Activated T-cell treated with anti-CD3 and anti-CD28 coated beads, Interleukin-2, amount 50 U/mL, for 48 hours (primary cell): Measurements from ENCODE around the gene MYO5C.
"Not testable (repeated sequence)": the region's sequence is repeated elsewhere in the genome, so short reads cannot be mapped to it uniquely, and the experiment has no call there.

Experiments used
- DNase-seq, 2 experiments: peaks; one replicate each; pipeline ENCODE4 v3.0.0-alpha.2; 2020

Gene MYO5C

GRCh38 chr15:52240166-52240565 lies 55.4 kb downstream of the MYO5C start:
- no peak for DNase-seq

DNA sequence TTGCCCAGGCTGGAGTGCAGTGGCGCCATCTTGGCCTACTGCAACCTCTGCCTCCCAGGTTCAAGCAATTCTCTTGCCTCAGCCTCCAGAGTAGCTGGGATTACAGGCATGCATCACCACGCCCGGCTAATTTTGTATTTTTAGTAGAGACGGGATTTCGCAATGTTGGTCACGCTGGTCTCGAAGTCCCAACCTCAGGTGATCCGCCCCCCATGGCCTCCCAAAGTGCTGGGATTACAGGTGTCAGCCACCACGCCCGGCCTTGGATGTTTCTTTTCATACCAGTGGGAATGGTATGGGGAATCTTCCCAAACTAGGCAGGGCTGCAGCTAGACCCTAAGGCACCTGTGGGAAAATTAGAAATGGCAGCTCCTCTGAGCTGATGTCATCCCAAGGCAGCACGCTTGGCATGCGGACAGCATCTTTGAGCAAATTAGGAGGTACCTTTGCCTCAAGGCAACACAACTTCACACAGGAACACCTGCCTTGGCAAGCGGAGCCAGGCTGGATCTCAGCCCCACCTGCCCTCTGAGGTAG lies 56.5 kb downstream of the MYO5C start:
- not testable (repeated sequence) for DNase-seq

GRCh38 chr15:52238149-52238548 lies 57.5 kb downstream of the MYO5C start:
- DNase-seq: no peak

GRCh38 chr15:52236013-52236412 lies 59.6 kb downstream of the MYO5C start:
- DNase-seq: no peak

- peak; percentile 44 to 54 for DNase-seq
These were observed 60.7 kb downstream of the MYO5C start for GRCh38 chr15:52234596-52235541.

GRCh38 chr15:52233405-52233804 lies 62.2 kb downstream of the MYO5C start:
- DNase-seq: no peak

DNA sequence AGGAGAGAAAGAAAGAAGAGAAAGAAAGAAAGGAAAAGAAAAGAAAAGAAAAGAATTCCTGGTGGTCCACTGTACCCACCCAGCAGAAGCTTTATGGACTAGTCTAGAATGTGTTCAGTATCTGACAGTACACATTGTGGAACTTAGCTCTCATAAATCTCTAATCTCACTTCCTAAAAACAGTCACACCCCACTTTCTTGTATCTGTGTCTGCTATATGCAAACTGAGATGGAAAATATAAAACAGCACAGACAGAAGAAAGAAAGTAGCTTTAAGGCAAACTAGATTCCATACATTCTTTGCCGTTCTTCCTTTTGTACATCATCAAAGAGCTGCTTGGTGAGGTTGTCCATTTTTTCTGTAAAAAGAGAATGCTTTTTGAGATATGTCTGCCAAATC lies 63.3 kb downstream of the MYO5C start:
- DNase-seq: no peak

- no peak for DNase-seq
These were observed 65.5 kb downstream of the MYO5C start for GRCh38 chr15:52230073-52230472.

DNA sequence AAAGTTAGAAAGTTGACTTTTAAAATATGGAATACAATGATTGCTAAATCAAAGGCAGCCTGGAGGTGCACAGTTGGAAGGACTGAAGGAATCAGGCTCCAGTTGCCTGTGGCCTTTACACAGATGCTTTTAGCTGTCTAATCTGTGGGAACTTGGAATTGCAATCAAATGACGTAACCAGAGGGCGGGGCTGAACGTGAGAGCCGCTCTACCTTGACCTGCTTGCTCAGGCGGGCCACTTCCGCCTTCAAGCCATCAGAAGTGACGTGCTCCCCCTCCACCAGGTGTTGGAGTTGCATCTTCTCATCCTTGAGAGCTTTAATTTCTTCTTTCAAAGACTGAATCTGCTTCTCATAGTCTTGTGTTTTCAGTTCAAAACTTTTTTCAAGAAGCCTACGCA lies 66.7 kb downstream of the MYO5C start:
- DNase-seq: no peak

DNA sequence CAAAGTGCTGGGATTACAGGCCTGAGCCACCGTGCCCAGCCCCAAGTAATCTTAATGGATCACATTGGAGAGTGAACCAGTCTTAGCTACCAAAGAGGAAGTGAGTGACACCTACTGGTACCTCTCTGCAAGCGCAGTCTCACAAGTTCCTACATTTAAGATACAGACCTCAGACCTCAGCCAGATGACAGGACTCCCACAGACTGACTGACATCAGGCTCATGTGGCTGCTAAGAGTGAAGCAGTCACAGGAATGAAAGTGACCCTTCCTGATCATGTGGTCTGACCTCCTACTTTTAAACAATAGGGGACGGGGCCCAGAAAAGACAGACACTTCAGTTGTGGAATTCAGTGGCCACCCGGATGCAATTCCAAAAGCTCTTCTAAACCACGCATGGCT lies 68.1 kb downstream of the MYO5C start:
- DNase-seq: peak; percentile 71 to 74

GRCh38 chr15:52225230-52225629 lies 70.4 kb downstream of the MYO5C start:
- no peak for DNase-seq

DNA sequence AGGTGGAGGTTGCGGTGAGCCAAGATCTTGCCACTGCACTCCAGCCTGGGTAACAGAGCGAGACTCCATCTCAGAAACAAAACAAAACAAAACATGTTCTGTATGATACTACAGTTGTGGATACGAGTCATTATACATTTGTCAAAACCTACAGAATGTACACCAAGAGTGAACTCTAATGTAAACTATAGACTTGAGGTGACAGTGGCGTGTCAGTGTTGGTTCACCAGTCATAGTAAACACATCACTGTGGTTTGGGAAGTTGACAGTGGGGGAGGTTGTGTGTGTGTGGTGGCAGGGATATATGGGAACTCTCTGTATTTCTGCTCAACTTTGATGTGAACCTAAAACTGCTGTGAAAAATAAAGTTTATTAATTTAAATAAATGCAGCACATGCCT lies 71.4 kb downstream of the MYO5C start:
- no peak for DNase-seq

DNA sequence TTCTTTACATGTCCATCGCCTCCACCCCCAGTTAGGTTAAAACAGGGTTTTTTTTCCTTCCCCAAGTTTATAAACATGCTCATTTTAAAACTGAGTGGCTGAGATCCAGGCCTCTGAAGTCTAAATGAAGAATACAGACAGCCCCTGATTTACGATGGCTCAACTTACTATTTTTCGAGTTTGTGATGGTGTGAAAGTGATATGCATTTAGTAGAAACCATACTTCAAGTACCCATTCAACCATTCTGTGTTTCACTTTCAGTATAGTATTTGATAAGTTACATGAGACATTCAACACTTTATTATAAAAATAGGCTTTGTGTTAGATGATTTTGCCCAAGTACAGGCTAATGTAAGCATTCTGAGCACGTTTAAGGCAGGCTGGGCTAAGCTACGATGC lies 73.9 kb downstream of the MYO5C start:
- no peak for DNase-seq

DNA sequence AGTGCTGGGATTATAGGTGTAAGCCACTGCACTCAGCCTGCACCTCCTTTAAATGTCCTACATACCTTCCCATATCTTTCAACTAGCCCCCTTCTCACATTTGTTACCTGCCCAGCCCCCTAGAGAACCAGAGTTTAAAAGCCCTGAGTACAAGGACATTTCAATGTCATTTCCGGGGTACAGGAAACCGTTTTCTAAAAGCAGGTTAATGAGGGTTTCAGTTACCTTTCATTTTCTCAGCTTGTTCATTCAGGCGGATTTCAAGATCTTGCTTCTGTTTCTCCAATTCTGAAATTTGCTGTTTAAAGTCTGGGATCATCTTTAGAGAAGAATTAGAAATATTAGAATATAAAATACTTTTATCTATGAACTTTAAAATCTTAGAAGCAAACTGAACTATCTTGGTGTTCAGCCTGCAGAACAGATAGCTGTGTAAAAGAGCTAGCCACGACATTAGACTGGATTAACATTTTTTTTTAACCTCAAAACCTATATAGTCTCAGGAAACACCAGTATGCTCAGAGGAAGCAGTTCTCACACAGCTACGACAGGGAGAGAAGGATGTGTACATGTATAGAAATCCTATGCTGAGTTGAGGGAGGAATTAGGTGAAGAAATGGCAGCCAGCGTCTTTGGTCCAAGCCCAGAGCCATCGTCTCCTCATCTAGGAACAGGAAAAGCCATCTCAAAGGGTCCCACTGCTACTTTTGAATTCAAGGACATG lies 74.5 kb downstream of the MYO5C start:
- DNase-seq: peak in 1 of 2 experiments; percentile 24

DNA sequence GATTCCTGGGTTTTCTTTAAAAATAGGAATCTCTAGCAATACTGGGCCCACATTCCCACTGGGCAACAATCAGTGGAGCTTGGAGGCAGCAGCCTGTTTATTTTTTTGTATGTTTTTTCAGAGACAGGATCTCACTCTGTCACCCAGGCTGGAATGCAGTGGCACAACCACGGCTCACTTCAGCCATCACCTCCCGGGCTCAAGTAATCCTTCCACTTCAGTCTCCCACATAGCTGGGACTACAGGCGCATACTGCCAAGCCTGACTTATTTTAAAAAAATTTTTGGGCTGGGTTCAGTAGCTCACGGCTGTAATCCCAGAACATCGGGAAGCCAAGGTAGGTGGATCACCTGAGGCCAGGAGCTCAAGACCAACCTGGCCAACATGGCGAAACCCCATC lies 75.4 kb downstream of the MYO5C start:
- DNase-seq: no peak

GRCh38 chr15:52218816-52219215 lies 76.8 kb downstream of the MYO5C start:
- no peak for DNase-seq

- DNase-seq: no peak
These were observed 77.2 kb downstream of the MYO5C start for GRCh38 chr15:52218371-52218770.

- peak; percentile 33 to 42 for DNase-seq
These were observed 78.4 kb downstream of the MYO5C start for GRCh38 chr15:52217186-52217585.

- no peak for DNase-seq
These were observed 81.1 kb downstream of the MYO5C start for GRCh38 chr15:52214553-52214952.

GRCh38 chr15:52213206-52213605 lies 82.4 kb downstream of the MYO5C start:
- no peak for DNase-seq

- peak; percentile 87 to 88 for DNase-seq
These were observed 87.2 kb downstream of the MYO5C start for GRCh38 chr15:52208306-52208946.

- no peak for DNase-seq
These were observed 88.4 kb downstream of the MYO5C start for GRCh38 chr15:52207191-52207590.

DNA sequence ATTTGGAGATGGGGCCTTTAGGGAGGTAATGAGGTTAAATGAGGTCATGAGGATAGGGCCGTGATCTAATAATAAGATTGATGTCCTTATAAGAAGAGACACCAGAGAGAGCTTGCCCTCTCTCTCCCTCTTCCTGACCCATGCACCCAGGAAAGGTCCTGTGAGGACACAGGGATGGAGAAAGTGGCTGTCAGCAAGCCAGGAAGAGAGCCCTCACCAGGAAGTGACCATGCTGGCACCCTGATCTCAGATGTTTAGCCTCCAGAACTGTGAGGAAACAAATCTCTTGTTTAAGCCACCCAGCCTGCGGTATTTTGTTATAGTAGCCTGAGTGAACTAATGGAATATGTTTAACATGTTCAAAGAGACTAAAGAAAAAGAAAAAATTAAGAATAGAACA lies 89.2 kb downstream of the MYO5C start:
- no peak for DNase-seq
